ENCODE data around the gene CHMP2B.

CHMP2B gene

GRCh38 chr3:87227104-87227834, at the start of gene CHMP2B:
Gene CHMP2B (plus strand): TSS chr3:87227309. CDS start chr3:87227523, 214 bp downstream.
- peak; percentile 60 for DNase-seq

GRCh38 chr3:87179642-87180041, 47.5 kb upstream of the CHMP2B start:
- DNase-seq = no peak

- DNase-seq = no peak
Observed at GRCh38 chr3:87181551-87181950, 45.6 kb upstream of the CHMP2B start.

- no peak for DNase-seq
Observed at GRCh38 chr3:87182023-87182422, 45.1 kb upstream of the CHMP2B start.

- no peak for DNase-seq
Observed at GRCh38 chr3:87186608-87187159, 40.4 kb upstream of the CHMP2B start.

GRCh38 chr3:87191175-87191574, 35.9 kb upstream of the CHMP2B start:
- no peak for DNase-seq

GRCh38 chr3:87191641-87192040, 35.5 kb upstream of the CHMP2B start:
- DNase-seq = no peak

GRCh38 chr3:87196879-87197278, 30.2 kb upstream of the CHMP2B start:
- no peak for DNase-seq

GRCh38 chr3:87197531-87197930, 29.6 kb upstream of the CHMP2B start:
- no peak for DNase-seq

GRCh38 chr3:87198774-87199173, 28.3 kb upstream of the CHMP2B start:
- no peak for DNase-seq

GRCh38 chr3:87199628-87200027, 27.5 kb upstream of the CHMP2B start:
- no peak for DNase-seq

GRCh38 chr3:87200060-87200647, 27.0 kb upstream of the CHMP2B start:
- DNase-seq = no peak

- no peak for DNase-seq
Observed at GRCh38 chr3:87201727-87202126, 25.4 kb upstream of the CHMP2B start.

- DNase-seq = no peak
Observed at GRCh38 chr3:87203809-87204208, 23.3 kb upstream of the CHMP2B start.

- no peak for DNase-seq
Observed at GRCh38 chr3:87206070-87206469, 21.0 kb upstream of the CHMP2B start.

GRCh38 chr3:87206635-87207034, 20.5 kb upstream of the CHMP2B start:
- no peak for DNase-seq

GRCh38 chr3:87207460-87207859, 19.6 kb upstream of the CHMP2B start:
- no peak for DNase-seq

- DNase-seq = no peak
Observed at GRCh38 chr3:87209111-87209510, 18.0 kb upstream of the CHMP2B start.

- DNase-seq = no peak
Observed at GRCh38 chr3:87218560-87218959, 8.5 kb upstream of the CHMP2B start.

- DNase-seq = no peak
Observed at GRCh38 chr3:87219611-87220010, 7.5 kb upstream of the CHMP2B start.

- peak; percentile 0 for DNase-seq
Observed at GRCh38 chr3:87225659-87226058, 1.4 kb upstream of the CHMP2B start.

- DNase-seq = no peak
Observed at GRCh38 chr3:87227835-87228144, 681 bp downstream of the CHMP2B start.

- no peak for DNase-seq
Observed at GRCh38 chr3:87228316-87228715, 1.2 kb downstream of the CHMP2B start.

GRCh38 chr3:87229113-87229512, 2.0 kb downstream of the CHMP2B start:
- DNase-seq = no peak

GRCh38 chr3:87233805-87234204, 6.7 kb downstream of the CHMP2B start:
- no peak for DNase-seq
